GM18909 (cell line): ENCODE measurements around the gene BCAP31.
"Not testable (repeated sequence)": the region's sequence is repeated elsewhere in the genome, so short reads cannot be mapped to it uniquely, and the experiment has no call there.

Experiments
- ATAC-seq: cut with Tn5 transposase; IDR thresholded peaks from one replicate; pipeline ENCODE4 v1.9.1; 2021; ENCODE audit warnings: mild to moderate bottlenecking; ENCODE audit not compliant: unreplicated experiment, poor library complexity

Gene BCAP31

GRCh38 chrX:153719238-153719637, 4.9 kb downstream of the BCAP31 start:
- ATAC-seq, result no peak

GRCh38 chrX:153717445-153717844, 6.7 kb downstream of the BCAP31 start:
- ATAC-seq, result no peak

GRCh38 chrX:153714256-153714655, 9.9 kb downstream of the BCAP31 start:
- no peak for ATAC-seq

- no peak for ATAC-seq
Measured at GRCh38 chrX:153709726-153710674, 14.2 kb downstream of the BCAP31 start.

GRCh38 chrX:153708415-153708814, 15.8 kb downstream of the BCAP31 start:
- ATAC-seq, result no peak

GRCh38 chrX:153707406-153707805, 16.8 kb downstream of the BCAP31 start:
- no peak for ATAC-seq

GRCh38 chrX:153706799-153707198, 17.4 kb downstream of the BCAP31 start:
- no peak for ATAC-seq

- not testable (repeated sequence) for ATAC-seq
Measured at GRCh38 chrX:153705403-153706060, 18.7 kb downstream of the BCAP31 start.

- not testable (repeated sequence) for ATAC-seq
Measured at GRCh38 chrX:153704631-153705402, 19.4 kb downstream of the BCAP31 start.

- ATAC-seq, result no peak
Measured at GRCh38 chrX:153704021-153704526, 20.1 kb downstream of the BCAP31 start.

- no peak for ATAC-seq
Measured at GRCh38 chrX:153703036-153703370, 21.2 kb downstream of the BCAP31 start.

GRCh38 chrX:153702336-153703035, 21.7 kb downstream of the BCAP31 start:
- no peak for ATAC-seq

- ATAC-seq, result no peak
Measured at GRCh38 chrX:153701706-153702105, 22.5 kb downstream of the BCAP31 start.

GRCh38 chrX:153700967-153701366, 23.2 kb downstream of the BCAP31 start:
- no peak for ATAC-seq

- no peak for ATAC-seq
Measured at GRCh38 chrX:153700376-153700945, 23.7 kb downstream of the BCAP31 start.

- ATAC-seq, result not testable (repeated sequence)
Measured at GRCh38 chrX:153699784-153700371, 24.3 kb downstream of the BCAP31 start.

- not testable (repeated sequence) for ATAC-seq
Measured at GRCh38 chrX:153699210-153699783, 24.9 kb downstream of the BCAP31 start.

- no peak for ATAC-seq
Measured at GRCh38 chrX:153697924-153698865, 26.0 kb downstream of the BCAP31 start.
